Measurements from ENCODE around the gene RYR3.

Gene RYR3

GRCh38 chr15:33357845-33358244 is 47.1 kb downstream of the RYR3 start:
- H3K4me3 ChIP-seq (ENCODE audit: low read depth, low read length), result no peak overlapping the region
- in situ Hi-C loops (cut with HindIII; ENCODE audit: low sequenced_read_pairs), result no loop called here
- TF ChIP-seq CTCF (IDR thresholded peaks at IDR 0.05; ENCODE audit: low read depth, low read length, missing control alignments), result no peak
- no peak for DNase-seq (ENCODE audit: low read depth)

- in situ Hi-C loops (cut with HindIII; ENCODE audit: low sequenced_read_pairs), result no loop called here
- no peak for DNase-seq (ENCODE audit: low read depth)
- no peak for TF ChIP-seq CTCF (IDR thresholded peaks at IDR 0.05; ENCODE audit: low read depth, low read length, missing control alignments)
- H3K4me3 ChIP-seq (ENCODE audit: low read depth, low read length), result no peak overlapping the region
These were observed 47.5 kb downstream of the RYR3 start for GRCh38 chr15:33358306-33358705.

- no peak overlapping the region for H3K4me3 ChIP-seq (ENCODE audit: low read depth, low read length)
- in situ Hi-C loops (cut with HindIII; ENCODE audit: low sequenced_read_pairs), result no loop called here
- TF ChIP-seq CTCF (IDR thresholded peaks at IDR 0.05; ENCODE audit: low read depth, low read length, missing control alignments), result no peak
- no peak for DNase-seq (ENCODE audit: low read depth)
These were observed 50.1 kb downstream of the RYR3 start for GRCh38 chr15:33360886-33361285.

GRCh38 chr15:33369941-33370622 is 59.3 kb downstream of the RYR3 start:
- no peak for TF ChIP-seq CTCF (IDR thresholded peaks at IDR 0.05; ENCODE audit: low read depth, low read length, missing control alignments)
- in situ Hi-C loops (cut with HindIII; ENCODE audit: low sequenced_read_pairs), result no loop called here
- no peak overlapping the region for H3K4me3 ChIP-seq (ENCODE audit: low read depth, low read length)
- no peak for DNase-seq (ENCODE audit: low read depth)

- no peak overlapping the region for H3K4me3 ChIP-seq (ENCODE audit: low read depth, low read length)
- no peak for DNase-seq (ENCODE audit: low read depth)
- in situ Hi-C loops (cut with HindIII; ENCODE audit: low sequenced_read_pairs), result no loop called here
- TF ChIP-seq CTCF (IDR thresholded peaks at IDR 0.05; ENCODE audit: low read depth, low read length, missing control alignments), result no peak
These were observed 59.9 kb downstream of the RYR3 start for GRCh38 chr15:33370623-33371020.

- in situ Hi-C loops (cut with HindIII; ENCODE audit: low sequenced_read_pairs), result no loop called here
- TF ChIP-seq CTCF (IDR thresholded peaks at IDR 0.05; ENCODE audit: low read depth, low read length, missing control alignments), result no peak
- DNase-seq (ENCODE audit: low read depth), result no peak
- H3K4me3 ChIP-seq (ENCODE audit: low read depth, low read length), result no peak overlapping the region
These were observed 60.4 kb downstream of the RYR3 start for GRCh38 chr15:33371159-33371558.

Data from astrocyte of the cerebellum (primary cell).